ENCODE results near the gene BMP2K.
"Not testable (repeated sequence)": the region's sequence is repeated elsewhere in the genome, so short reads cannot be mapped to it uniquely, and the experiment has no call there.

BMP2K gene

GRCh38 chr4:78796526-78796925, 20.4 kb downstream of the BMP2K start:
- no peak for DNase-seq

- DNase-seq: no peak
These were observed 21.7 kb downstream of the BMP2K start for GRCh38 chr4:78797777-78798284.

GRCh38 chr4:78799551-78800495, 23.7 kb downstream of the BMP2K start:
- no peak for DNase-seq

- DNase-seq: no peak
These were observed 24.8 kb downstream of the BMP2K start for GRCh38 chr4:78800965-78801364.

GRCh38 chr4:78803983-78804382, 27.8 kb downstream of the BMP2K start:
- DNase-seq: no peak

GRCh38 chr4:78806943-78807460, 30.9 kb downstream of the BMP2K start:
- no peak for DNase-seq

- DNase-seq: no peak
These were observed 33.1 kb downstream of the BMP2K start for GRCh38 chr4:78809295-78809694.

- DNase-seq: no peak
These were observed 34.0 kb downstream of the BMP2K start for GRCh38 chr4:78809928-78810835.

GRCh38 chr4:78811034-78811433, 34.9 kb downstream of the BMP2K start:
- DNase-seq: no peak

GRCh38 chr4:78818530-78819079, 42.5 kb downstream of the BMP2K start:
- DNase-seq: no peak

- no peak for DNase-seq
These were observed 47.9 kb downstream of the BMP2K start for GRCh38 chr4:78824001-78824400.

GRCh38 chr4:78827191-78827590, 51.0 kb downstream of the BMP2K start:
- DNase-seq: no peak

GRCh38 chr4:78829296-78829695, 53.1 kb downstream of the BMP2K start:
- no peak for DNase-seq

- DNase-seq: not testable (repeated sequence)
These were observed 63.5 kb downstream of the BMP2K start for GRCh38 chr4:78839676-78840075.

GRCh38 chr4:78840286-78840685, 64.1 kb downstream of the BMP2K start:
- DNase-seq: not testable (repeated sequence)

GRCh38 chr4:78845472-78845871, 69.3 kb downstream of the BMP2K start:
- no peak for DNase-seq

GRCh38 chr4:78846258-78846657, 70.1 kb downstream of the BMP2K start:
- no peak for DNase-seq

- DNase-seq: no peak
These were observed 86.2 kb downstream of the BMP2K start for GRCh38 chr4:78862314-78862737.

GRCh38 chr4:78863254-78863869, 87.2 kb downstream of the BMP2K start:
- DNase-seq: no peak

- no peak for DNase-seq
These were observed 87.8 kb downstream of the BMP2K start for GRCh38 chr4:78863991-78864390.

- DNase-seq: no peak
These were observed 88.4 kb downstream of the BMP2K start for GRCh38 chr4:78864405-78865024.

- DNase-seq: no peak
These were observed 89.3 kb downstream of the BMP2K start for GRCh38 chr4:78865451-78865850.

Data from activated CD4-positive, alpha-beta T cell treated with anti-CD3 and anti-CD28 coated beads for 48 hours (primary cell).